A549 treated with AZD9567 at 1 μM for 4 hours (cell line): ENCODE results near the gene PLIN1. TPM values are rescaled to one million over a fixed set of nuclear protein-coding genes. Genes with fewer than 3 reads are reported as not detected.

Source experiments
- total RNA-seq: library from RNA; stranded (reverse); fragments of 200-300 nt; extraction: Qiagen RNA extraction; gene quantifications from 5 replicates; pipeline ENCODE4 v1.2.3, GENCODE V29; 2022; ENCODE audit not compliant: insufficient read depth

Gene PLIN1, protein sequence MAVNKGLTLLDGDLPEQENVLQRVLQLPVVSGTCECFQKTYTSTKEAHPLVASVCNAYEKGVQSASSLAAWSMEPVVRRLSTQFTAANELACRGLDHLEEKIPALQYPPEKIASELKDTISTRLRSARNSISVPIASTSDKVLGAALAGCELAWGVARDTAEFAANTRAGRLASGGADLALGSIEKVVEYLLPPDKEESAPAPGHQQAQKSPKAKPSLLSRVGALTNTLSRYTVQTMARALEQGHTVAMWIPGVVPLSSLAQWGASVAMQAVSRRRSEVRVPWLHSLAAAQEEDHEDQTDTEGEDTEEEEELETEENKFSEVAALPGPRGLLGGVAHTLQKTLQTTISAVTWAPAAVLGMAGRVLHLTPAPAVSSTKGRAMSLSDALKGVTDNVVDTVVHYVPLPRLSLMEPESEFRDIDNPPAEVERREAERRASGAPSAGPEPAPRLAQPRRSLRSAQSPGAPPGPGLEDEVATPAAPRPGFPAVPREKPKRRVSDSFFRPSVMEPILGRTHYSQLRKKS
- total RNA-seq = 0.08 to 0.20 TPM (median 0.10 TPM) in 4 of 5 replicates, not detected in the other

DNA sequence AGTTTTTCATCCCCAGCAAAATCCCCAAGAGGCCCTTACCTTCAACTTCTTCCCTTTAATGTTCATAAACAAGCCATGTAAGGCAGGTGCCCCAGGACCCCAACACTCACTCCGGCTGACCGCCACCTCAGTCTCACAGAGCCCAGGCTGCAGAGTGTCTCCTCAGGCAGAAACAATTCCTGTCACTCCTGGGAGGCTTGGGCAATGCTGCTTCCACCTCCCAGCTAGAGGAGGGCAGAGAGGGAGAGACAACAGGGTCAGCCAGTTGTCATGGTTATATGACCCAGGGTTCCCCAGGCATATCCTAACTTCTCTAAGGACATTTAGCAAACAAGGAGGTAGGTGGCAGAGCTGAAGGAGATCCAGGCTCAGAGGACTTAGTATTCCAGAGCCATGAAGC lies at the start of gene PLIN1:
Gene PLIN1 (minus strand): TSS at position 156 of the 400 bp plus-strand sequence. CDS start 1,878 bp downstream, outside the sequence.

DNA sequence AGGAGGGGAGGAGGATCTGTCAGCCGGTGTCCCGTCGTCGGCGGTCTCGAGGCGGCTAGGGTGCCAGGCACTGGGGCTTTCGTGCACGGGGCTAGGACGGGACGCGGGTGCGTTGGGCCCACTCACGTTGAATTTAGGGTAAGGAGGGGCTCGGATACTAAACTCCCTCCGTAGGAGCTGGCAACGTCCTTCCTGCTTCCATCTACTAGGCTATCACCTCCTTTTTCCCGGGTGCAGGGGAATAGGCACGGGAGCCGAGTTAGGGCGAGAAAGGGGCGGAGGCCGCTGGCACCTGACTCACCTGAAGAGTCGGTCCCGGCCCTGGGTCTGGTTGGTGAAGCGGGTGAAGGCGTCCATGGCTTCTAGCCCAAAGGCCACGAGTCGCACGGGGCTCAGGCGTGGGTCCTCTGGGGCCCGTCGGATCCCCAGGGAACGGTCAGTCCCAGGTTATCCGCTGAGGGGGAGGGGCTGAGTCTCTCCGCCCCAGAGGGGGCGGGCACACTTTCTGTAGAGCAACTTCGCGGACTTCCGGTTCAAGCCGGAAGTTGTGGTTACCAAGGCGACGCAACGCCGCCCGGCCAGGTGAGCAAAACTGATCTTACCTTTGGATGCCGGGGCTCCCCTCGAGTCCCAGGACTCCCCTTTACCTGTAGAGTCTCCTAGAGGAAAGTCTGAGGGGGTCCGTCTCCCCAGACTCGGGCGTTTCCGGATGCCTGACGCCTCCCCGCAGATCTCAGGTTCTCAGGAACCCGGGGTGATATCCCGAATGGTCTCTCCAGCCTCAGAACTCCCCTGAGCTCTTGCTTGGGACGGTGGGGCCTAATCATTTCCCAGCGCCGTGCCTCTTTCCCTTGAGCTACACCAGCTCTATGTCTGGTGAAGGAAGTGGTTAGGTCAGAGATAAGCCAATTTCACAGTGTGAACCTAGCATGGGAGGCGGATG lies 11.4 kb upstream of the PLIN1 start, which contains the start of the genes PEX11A and WDR93:
Gene PEX11A (minus strand): TSS at position 479 of the 943 bp plus-strand sequence. CDS start 122 bp downstream, at position 357.
Gene WDR93 (plus strand): TSS at position 536 of the 943 bp plus-strand sequence. CDS start 10,936 bp downstream, outside the sequence.

DNA sequence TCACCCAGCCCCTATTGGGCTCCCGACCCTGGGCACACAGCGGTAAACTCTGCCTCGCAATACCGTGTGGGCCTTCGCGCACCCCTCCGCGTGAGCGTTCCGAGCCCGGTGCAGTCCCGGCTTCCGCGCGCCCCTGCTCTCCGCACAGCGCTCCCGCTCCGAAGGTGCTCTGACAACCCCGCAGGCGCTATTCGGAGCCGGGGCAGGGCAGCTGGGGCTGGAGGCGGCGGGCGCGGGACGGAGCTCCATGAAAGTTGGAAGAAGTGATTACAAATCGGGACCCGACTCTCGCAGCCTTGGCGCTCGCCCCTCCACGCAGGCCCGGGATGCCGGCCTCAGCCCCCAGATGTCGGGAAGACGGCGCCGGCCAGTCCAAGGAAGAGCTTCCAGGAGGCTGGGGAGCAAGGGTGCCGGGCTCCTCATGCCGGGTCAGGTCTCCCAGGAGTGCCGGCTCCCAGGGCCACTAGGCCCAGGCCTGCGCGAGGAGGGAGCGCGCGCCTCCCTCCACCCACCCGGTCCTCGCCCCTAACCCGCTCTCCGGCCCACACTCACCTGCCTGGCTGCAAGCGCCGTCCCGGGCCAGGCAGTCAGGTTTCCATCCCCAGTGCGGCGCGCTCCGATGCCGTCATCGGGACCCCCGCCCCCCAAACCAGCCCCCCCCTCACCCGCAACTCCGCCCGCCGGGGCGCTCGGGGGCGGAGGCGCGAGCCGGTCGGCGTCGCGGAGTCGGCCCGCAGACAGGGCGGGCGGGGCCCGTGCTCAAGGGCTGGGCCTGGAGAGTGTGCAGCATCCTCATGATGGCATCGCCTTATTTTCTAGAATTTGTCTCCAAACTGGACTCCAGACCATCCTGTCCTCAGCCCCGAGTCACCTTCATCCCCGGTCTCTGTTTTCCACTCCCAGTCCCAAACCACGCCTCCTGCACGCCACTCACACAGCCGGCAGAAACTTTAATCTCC lies 24.0 kb downstream of the PLIN1 start, which contains the start of gene KIF7:
Gene KIF7 (minus strand): TSS at position 621 of the 959 bp plus-strand sequence. CDS start 2,537 bp downstream, outside the sequence.

Other genes with a start within 250 kb of the PLIN1 start
- 33.6 to 48.8 TPM (median 40.5 TPM) in 5 replicates for gene RHCG, start 182.8 kb downstream of the PLIN1 start, total RNA-seq
- 12.1 to 14.2 TPM (median 12.5 TPM) in 5 replicates for gene TICRR, start 103.9 kb downstream of the PLIN1 start, total RNA-seq
- 1.8 to 4.2 TPM (median 4.1 TPM) in 5 replicates for gene KIF7, start 23.9 kb downstream of the PLIN1 start, total RNA-seq
- 5.0 to 7.9 TPM (median 6.7 TPM) in 5 replicates for gene PEX11A, start 11.4 kb upstream of the PLIN1 start, total RNA-seq
- gene WDR93, start 11.4 kb upstream of the PLIN1 start, total RNA-seq = 0.09 to 0.22 TPM (median 0.13 TPM) in 4 of 5 replicates, not detected in the other
- 4.7 to 6.2 TPM (median 5.5 TPM) in 4 of 5 replicates, not detected in the other for gene MESP1, start 71.9 kb upstream of the PLIN1 start, total RNA-seq
- 0.28 to 0.50 TPM (median 0.38 TPM) in 4 of 5 replicates, not detected in the other for gene MESP2, start 97.0 kb upstream of the PLIN1 start, total RNA-seq
- 46.9 to 63.8 TPM (median 50.8 TPM) in 5 replicates for gene ANPEP, start 135.5 kb upstream of the PLIN1 start, total RNA-seq
- gene AP3S2, start 214.6 kb upstream of the PLIN1 start, total RNA-seq = 35.1 to 59.3 TPM (median 40.9 TPM) in 5 replicates
- gene ARPIN, start 233.6 kb upstream of the PLIN1 start, total RNA-seq = 10.1 to 15.8 TPM (median 12.0 TPM) in 5 replicates